GM19025 (cell line): Measurements from ENCODE around the gene POR.

Experiments
- ATAC-seq: cut with Tn5 transposase; IDR thresholded peaks from one replicate; pipeline ENCODE4 v1.9.1; 2021; ENCODE audit warnings: mild to moderate bottlenecking, low read depth, moderate library complexity; ENCODE audit not compliant: unreplicated experiment

The POR gene

DNA sequence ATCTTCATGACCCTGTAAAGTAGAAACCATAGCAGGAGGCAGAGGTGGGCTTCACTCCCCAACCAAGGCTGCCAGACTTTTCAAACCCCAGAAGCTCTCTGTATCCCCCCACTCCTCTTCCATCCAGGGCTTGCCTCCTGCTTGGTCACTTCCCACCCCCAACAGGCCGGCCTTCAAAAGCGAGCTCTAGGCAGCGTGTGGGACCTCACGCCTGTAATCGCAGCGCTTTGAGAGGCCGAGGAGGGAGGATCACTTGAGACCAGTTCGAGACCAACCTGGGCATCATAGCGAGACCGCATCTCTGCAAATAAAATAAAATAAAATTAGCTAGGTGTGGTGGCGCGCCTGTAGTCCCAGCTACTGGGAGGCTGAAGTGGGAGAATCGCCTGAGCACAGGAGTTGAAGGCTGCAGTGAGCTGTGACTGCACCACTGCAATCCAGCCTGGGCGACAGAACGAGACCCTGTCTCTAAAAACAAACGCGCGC is 743 bp upstream of the POR start:
- ATAC-seq, result no peak

DNA sequence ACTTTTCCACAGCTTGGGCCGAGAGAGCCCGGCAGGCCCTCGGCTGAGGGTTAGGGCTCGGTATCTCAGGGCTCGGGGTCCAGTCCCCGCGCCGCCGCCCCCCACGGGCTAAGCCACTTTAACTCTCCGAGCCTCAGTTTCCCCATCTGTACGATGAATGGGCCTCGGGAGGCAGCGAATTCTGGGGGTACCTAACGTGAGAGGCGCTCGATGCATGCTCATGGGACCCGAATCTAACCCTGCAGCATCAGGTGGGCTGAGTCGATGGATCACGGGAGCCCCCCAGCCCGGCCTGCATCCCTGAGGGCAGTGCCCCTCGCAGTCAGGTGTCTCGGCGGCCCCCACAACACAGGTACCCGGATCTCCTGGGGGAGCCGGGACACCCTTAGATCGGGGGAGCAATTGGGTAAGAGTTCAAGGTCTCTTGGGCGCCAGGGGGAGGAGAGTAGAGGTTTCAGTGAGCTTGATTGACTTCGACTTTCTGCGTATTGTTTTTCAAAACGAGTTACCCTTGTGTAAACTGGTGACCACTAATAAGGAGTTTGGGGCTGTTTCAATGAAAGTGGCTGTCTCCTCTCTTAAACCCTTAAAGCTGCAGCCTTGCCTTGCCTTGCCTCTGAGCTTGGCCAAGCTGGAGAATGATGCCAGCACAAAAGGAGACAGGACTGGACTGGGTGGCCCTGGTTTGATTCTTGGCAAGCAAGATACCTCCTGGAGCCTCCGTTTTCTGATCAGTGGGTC is 631 bp downstream of the POR start:
- ATAC-seq, result no peak

- ATAC-seq, result no peak
Measured at GRCh38 chr7:75916259-75916658, 1.3 kb downstream of the POR start.

- ATAC-seq, result no peak
Measured at GRCh38 chr7:75916685-75917634, 2.0 kb downstream of the POR start.

DNA sequence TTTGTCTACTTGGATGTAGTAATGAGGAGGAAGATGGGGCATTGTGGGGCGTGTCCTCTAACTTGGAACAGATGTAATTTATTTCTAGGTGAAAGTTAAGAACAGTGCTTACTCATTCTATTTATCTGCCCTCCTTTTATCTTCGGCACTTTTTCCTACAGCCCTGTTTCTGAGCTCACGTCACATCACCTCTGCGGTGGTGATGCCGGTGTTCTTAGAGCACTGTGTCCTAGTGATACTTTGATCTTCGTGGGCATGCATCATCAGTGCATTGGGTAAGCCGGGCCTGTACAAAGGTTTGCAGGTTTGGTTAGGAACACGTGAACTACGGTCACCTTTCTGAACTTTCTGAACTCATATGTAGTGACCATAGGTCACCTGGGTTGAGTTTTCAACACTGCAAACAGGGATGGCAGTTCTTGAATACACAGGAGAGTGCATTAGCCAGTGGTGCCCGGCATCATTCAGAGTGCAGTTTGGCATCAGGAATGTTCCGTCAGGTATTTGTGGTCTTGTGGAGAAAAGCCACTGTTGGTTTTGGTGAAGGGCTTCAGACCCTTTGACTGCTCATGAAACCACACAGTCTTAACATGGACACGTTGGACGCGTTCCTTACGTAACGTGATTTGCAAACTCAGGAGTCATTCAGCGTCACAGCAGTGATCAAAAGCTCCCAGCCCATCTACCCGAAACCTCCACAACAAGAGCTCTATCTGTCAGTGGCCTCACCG is 5.6 kb downstream of the POR start:
- no peak for ATAC-seq

DNA sequence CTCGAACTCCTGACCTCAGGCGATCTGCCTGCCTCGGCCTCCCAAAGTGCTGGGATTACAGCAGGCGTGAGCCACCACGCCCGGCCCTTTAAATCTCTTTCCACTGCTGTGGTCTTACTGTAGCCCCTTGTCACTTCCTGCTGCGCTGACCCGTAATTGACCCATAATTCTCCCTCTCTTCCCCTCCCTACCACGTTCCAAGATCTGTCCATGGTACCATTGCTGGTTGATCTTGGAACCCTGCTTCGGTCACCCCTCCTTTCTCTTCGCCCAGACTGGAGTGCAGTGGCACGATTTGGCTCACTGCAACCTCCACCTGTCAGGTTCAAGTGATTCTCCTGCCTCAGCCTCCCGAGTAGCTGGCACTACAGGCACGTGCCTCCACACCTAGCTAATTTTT is 6.5 kb downstream of the POR start:
- ATAC-seq, result no peak

- ATAC-seq, result no peak
Measured at GRCh38 chr7:75922966-75923603, 8.1 kb downstream of the POR start.

DNA sequence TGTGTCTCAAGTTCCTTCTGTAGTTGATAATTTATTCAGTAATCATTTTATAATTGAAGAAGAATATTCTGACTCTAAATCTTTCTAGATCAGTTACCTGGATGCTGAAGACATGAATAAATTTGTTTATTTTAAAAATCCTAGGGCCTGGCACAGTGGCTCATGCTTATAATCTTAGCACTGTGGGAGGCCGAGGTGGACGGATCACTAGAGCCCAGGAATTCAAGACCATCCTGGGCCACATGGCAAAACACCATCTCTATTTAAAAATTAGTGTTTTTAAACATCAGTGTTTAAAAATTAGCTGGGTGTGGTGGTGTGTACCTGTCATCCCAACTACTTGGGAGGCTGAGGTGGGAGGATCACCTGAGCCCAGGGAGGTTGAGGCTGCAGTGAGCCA is 9.3 kb downstream of the POR start:
- no peak for ATAC-seq

- no peak for ATAC-seq
Measured at GRCh38 chr7:75924889-75925288, 9.9 kb downstream of the POR start.

- no peak for ATAC-seq
Measured at GRCh38 chr7:75925717-75926435, 10.9 kb downstream of the POR start.

DNA sequence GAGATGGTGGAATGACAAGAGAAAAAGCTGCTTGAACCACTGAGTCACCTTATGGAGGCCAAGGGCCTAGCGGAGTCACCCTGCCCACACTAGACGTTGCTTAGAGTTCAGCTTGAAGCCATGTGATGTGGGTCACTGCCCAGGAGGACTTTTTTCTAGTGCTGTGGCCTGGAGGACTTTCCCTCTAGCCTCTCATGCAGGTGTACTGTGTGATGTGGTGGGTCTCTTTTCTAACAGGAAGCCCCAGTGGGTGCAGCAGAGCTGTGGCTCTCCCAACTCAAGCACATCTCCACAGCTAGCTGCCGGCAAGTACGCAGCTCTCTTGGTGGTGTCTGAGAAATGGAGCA is 13.6 kb downstream of the POR start:
- no peak for ATAC-seq

- ATAC-seq, result no peak
Measured at GRCh38 chr7:75931680-75932079, 16.7 kb downstream of the POR start.

DNA sequence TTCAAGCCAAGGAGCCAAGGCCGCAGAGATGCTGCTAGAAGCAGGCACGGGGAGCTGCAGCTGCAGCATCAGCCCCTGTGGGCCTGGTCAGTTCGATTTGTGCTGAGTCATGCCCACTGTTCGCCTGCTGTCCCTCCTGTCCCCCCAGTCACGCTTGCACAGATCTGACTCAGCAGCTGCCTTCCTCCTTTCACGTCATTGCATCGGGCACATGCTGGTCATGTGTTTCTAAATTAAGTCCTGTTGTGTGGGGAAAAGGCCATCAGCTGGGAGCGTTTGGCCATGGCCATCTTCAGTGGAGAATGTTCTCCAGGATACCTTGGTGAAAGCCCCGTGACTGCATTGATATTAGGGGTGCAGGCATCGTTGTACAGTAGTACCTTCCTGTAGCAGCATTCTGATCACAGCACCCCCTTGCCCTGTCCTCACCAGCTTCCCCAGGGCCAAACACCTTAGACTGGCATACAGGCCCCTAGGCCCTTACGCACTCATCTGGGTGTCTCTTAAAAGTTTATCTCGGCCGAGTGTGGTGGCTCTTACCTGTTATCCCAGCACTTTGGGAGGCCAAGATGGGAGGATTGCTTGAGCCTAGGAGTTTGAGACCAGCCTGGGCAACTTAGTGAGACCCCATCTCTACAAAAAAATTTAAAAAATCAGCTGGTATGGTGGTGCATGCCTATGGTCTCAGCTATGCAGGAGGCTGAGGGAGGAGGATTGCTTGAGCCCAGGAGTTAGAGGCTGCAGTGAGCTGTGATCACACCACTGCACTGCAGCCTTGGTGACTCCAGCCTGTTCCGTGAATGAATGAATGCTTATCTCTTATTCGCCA is 23.2 kb downstream of the POR start:
- no peak for ATAC-seq

DNA sequence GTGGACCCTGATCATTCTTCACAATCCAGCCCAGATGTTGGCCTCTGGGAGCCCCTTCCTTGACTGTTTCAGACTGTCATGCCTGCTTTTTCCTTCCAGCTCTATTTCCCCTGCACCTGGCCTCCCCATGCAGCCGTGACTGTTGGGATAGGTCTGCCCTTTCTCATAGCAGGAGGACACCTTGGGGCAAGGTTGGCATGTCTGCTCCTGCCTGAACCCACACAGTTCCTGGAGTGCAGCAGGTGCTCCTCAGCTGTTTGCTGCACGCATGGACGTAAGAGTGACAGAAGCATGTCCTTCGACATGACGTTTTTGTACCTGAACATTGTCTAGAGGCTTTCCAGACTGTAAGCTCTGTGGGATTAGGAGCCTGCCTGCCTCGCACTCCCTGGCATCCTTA is 24.0 kb downstream of the POR start:
- no peak for ATAC-seq

GRCh38 chr7:75943864-75944263 is 28.9 kb downstream of the POR start:
- no peak for ATAC-seq

- no peak for ATAC-seq
Measured at GRCh38 chr7:75944507-75944906, 29.6 kb downstream of the POR start.

GRCh38 chr7:75945297-75946168 is 30.6 kb downstream of the POR start:
- ATAC-seq, result no peak

DNA sequence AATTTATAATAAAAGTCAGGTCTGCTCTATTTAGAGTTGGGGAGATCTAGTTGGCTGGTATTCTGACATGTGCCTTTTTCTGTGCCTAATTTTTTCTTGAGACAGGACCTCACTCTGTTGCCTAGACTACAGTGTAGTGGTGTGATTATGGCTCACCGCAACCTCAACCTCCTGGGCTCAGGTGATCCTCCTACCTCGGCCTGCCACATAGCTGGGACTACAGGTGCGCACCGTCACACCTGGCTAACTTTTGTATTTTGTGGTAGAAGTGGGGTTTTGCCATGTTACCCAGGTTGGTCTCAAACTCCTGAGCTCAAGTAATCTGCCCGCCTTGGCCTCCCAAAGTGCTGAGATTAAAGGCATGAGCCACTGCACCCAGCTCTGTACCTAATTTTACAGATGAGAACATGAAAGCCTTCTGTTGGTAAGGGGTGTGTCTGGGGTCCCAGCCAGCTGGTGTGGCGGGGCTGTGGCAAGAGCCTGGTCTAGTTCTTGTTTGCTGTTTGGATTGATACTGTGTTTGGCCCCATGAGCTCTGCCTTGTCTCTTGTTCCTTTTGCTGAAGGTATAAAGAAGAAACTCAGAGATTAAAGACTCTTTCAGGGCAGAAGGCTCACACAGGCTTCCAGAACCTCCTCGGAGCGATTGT is 31.4 kb downstream of the POR start:
- ATAC-seq, result no peak
